NK-92 treated with Interleukin-12 subunit alpha and Interleukin-12 subunit beta, amount 100 ng/mL, for 24 hours (cell line): ENCODE results near the gene HLA-E.
A peak's percentile ranks its signal among the peaks of the same experiment; 100 is the strongest.
"Not testable (repeated sequence)": the region's sequence is repeated elsewhere in the genome, so short reads cannot be mapped to it uniquely, and the experiment has no call there.

Experiments
- DNase-seq: peaks from one replicate; lab custom pipeline; 2025; lab: John Stamatoyannopoulos, UW

The HLA-E gene

GRCh38 chr6:30481211-30481964 is 7.9 kb upstream of the HLA-E start:
- DNase-seq = no peak

GRCh38 chr6:30481965-30482644 is 7.2 kb upstream of the HLA-E start:
- DNase-seq = peak; percentile 61

GRCh38 chr6:30483677-30484279 is 5.5 kb upstream of the HLA-E start:
- DNase-seq = no peak

- no peak for DNase-seq
Measured at GRCh38 chr6:30485236-30485635, 4.1 kb upstream of the HLA-E start.

GRCh38 chr6:30487926-30488325 is 1.4 kb upstream of the HLA-E start:
- DNase-seq = no peak

DNA sequence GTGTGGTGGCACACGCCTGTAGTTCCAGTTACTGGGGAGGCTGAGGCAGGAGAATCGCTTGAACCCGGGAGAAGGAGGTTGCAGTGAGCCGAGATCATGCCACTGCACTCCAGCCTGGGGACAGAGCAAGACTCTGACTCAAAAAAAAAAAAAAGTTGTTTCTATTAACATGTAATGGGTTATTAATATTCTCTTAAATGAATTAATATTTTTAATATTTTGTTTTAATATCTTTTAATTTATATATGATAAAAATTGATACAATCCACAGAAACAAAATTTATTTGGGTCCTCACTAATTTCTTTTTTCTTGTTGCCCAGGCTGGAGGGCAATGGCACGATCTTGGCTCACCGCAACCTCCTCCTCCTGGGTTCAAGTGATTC is 620 bp upstream of the HLA-E start:
- DNase-seq = not testable (repeated sequence)

GRCh38 chr6:30490026-30490876 is 942 bp downstream of the HLA-E start:
- peak; percentile 76 for DNase-seq

DNA sequence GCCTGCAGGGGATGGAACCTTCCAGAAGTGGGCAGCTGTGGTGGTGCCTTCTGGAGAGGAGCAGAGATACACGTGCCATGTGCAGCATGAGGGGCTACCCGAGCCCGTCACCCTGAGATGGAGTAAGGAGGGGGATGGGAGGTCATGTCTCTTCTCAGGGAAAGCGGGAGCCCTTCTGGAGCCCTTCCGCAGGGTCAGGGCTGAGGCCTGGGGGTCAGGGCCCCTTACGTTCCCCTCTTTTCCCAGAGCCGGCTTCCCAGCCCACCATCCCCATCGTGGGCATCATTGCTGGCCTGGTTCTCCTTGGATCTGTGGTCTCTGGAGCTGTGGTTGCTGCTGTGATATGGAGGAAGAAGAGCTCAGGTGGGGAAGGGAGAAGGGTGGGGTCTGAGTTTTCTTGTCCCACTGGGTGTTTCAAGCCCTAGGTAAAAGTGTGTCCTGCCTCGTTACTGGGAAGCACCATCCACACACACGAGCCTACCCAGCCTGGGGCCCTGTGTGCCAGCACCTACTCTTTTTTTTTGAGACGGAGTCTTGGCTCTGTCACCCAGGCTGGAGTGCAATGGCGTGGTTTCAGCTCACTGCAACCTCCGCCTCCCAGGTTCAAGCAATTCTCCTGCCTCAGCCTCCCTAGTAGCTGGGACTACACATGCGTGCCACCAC is 2.1 kb downstream of the HLA-E start:
- not testable (repeated sequence) for DNase-seq

DNA sequence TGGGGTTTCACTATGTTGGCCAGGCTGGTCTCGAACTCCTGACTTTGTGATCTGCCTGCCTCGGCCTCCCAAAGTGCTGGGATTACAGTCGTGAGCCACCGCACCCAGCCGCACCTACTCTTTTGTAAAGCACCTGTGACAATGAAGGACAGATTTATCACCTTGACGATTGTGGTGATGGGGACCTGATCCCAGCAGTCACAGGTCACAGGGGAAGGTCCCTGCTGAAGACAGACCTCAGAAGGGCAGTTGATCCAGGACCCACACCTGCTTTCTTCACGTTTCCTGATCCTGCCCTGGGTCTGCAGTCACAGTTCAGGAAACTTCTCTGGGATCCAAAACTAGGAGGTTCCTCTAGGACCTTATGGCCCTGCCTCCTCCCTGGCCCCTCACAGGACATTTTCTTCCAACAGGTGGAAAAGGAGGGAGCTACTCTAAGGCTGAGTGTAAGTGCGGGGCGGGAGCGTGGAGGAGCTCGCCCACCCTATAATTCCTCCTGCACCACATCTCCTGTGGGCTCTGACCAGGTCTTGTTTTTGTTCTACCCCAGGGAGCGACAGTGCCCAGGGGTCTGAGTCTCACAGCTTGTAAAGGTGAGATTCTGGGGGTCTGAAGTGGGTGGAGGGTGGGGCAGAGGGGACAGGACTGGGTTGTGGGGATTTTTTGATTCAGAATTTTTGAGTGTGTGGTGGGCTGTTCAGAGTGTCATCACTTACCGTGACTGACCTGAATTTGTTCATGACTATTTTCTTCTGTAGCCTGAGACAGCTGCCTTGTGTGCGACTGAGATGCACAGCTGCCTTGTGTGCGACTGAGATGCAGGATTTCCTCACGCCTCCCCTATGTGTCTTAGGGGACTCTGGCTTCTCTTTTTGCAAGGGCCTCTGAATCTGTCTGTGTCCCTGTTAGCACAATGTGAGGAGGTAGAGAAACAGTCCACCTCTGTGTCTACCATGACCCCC is 3.0 kb downstream of the HLA-E start:
- no peak for DNase-seq

GRCh38 chr6:30493643-30494250 is 4.4 kb downstream of the HLA-E start:
- no peak for DNase-seq

GRCh38 chr6:30494291-30494861 is 5.1 kb downstream of the HLA-E start:
- DNase-seq = no peak

DNA sequence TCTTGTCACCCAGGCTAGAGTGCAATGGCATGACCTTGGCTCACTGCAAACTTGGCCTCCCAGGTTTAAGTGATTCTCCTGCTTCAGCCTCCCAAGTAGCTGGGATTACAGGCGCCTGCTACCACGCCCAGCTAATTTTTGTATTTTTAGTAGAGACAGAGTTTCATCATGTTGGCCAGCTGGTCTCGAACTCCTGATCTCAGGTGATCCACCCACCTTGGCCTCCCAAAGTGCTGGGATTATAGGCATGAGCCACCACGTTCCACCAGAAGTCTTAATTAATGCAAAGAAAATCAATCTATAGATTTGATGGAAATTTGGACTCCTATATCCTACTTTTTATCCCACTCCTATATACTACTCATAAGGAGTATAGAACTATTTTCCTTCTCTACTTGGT is 5.8 kb downstream of the HLA-E start:
- not testable (repeated sequence) for DNase-seq

DNA sequence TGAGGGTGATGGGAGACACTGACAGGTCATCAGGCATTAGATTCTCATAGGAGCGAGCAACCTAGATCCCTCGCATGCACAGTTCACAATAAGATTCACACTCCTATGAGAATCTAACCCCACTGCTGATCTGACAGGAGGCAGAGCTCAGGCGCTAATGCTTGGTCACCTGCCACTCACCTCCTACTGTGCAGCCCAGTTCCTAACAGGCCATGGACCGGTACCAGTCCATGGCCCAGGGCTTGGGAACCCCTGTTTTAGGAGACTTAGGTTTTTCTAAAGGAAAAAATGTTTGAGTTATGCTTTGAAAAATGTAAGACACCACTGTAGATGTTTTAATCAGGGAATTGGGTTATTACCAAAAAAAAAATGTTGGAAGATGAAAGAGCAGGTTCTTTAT is 6.7 kb downstream of the HLA-E start:
- DNase-seq = no peak

DNA sequence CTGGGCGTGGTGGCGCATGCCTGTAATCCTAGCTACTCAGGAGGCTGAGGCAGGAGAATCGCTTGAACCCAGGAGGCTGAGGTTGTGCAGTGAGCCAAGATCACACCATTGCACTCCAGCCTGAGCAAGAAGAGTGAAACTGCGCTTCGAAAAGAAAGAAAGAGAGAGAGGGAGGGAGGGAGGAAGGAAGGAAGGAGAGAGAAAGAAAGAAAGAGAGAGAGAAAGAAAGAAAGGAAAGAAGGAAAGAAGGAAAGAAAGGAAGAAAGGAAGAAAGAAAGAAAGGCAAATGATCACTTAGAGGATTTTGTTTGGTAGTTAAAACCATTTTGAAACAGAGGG is 7.9 kb downstream of the HLA-E start:
- DNase-seq = not testable (repeated sequence)

DNA sequence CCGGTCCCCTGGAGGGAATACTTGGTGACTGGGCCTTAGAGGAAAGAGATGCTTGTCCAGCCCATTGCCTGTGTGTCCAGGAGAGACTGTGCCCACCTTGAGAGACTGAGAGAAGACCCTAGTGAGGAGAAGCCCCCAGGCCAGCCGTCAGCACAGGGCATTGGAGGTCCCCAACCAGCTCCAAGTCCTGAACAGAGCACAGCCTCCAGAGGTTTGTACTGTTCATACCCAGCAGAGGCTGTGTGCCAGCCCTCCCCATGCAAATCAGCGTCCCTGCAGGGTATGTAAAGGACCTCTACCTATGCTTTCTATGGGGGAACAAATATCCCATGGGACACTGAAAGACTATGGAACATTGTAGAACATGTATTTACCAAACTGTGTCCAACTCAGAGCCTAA is 8.4 kb downstream of the HLA-E start:
- no peak for DNase-seq

DNA sequence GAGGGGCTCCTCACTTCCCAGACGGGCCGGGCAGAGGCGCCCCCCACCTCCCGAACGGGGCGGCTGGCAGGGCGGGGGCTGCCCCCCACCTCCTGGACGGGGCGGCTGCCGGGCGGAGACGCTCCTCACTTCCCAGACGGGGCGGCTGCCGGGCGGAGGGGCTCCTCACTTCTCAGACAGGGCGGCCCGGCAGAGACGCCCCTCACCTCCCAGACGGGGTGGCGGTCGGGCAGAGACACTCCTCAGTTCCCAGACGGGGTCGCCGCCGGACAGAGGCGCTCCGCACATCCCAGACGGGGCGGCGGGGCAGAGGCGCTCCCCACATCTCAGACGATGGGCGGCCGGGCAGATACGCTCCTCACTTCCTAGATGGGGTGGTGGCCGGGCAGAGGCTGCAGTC is 9.4 kb downstream of the HLA-E start:
- not testable (repeated sequence) for DNase-seq

DNA sequence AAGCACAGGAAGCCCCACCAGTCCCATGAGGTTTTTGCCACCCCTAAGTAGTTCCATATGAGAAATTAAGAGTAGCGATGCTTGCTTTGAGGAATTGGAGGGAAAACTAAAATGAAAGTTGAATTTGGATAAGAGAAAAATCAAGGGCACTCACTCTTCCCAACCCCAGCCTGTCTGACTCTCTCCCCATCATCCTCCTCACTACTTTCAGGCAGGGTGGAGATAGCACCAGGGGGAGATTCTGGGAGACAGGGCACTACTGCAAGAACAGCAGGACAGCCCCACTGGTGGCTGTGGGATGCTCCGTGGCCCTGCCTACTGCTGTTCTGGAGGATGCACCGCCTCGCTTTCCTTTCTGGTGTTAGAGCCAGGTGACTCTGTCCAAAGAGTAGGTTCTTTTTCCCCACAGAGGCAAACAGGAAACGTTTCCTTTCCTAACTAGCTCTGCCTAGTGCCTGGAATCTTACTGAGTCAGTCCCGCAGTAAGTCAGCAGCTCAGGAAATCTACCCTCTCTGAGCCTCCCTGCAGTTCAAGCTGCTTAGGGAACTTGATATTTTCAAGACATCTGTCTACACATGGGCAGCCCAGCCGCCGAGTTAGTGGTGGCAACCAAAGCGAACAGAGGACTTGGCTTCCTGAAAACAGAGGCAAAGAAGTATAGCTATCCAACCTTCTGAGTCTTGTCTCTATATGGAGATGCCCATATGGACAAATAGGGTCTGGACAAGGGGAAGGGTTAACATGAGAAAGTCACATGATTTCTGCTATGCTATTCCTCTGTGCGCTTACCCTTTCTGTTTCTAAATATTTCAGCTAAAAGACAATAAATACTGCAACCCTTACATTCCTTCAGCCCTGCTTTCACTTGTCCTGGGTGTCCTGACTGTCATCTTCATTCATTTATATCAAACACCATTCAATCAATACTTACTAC is 11.4 kb downstream of the HLA-E start:
- DNase-seq = no peak
